GM19372 (cell line): Measurements from ENCODE around the gene RAPH1.
"Not testable (repeated sequence)": the region's sequence is repeated elsewhere in the genome, so short reads cannot be mapped to it uniquely, and the experiment has no call there.

Source experiments
- ATAC-seq: cut with Tn5 transposase; IDR thresholded peaks from one replicate; pipeline ENCODE4 v1.9.1; 2021; ENCODE audit warnings: mild to moderate bottlenecking, low read depth, moderate library complexity; ENCODE audit not compliant: unreplicated experiment

The RAPH1 gene

DNA sequence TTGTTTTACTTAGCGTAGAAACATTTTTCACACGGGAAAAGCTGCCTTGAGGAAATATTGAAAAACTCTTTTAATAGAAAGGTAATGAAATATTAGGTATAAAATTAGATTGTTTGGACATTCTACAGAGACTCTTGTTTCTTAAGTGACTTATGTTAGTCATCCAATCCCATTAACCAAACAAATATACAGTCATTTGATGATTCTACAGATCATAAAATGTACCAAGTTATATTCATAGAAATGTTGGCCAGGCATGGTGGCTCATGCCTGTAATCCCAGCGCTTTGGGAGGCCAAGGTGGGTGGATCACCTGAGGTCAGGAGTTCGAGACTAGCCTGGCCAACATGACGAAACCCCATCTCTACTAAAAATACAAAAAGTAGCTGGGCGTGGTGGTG lies 146.9 kb downstream of the RAPH1 start:
- not testable (repeated sequence) for ATAC-seq

DNA sequence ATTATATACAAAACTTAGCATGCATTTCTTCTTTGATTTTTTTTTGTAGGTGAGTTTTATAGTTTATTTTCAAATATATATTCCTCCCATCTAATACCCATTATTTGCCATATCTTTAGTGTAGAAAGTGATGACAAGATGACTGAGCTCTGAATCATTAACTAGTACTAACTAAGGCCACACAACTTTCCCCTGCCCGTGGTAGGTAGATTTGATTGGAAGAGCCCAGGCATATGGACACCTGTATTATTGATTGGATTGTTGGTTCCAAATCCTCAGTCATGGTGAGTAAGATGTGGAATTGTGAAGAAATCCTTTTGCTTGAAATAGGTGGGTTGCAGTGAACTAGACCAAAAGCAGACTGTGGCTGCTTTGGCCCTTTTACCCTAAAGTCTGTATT lies 152.1 kb downstream of the RAPH1 start:
- ATAC-seq = no peak

DNA sequence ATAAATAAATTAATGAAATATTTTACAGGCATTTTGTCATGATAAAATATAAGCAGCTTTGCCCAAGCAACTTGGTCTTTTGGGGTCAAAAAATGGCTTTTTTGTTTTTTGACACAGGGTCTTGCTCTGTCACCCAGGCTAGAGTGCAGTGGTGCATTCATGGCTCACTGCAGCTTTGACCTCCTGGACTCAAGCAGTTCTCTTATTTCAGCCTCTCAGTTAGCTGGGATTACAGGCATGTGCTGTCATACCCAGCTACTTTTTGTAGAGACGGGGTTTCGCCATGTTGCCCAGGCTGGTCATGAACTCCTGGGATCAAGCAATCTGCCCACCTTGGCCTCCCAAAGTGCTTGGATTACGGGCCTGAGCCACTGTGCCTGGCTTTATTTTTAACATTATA lies 155.9 kb downstream of the RAPH1 start:
- ATAC-seq = no peak

DNA sequence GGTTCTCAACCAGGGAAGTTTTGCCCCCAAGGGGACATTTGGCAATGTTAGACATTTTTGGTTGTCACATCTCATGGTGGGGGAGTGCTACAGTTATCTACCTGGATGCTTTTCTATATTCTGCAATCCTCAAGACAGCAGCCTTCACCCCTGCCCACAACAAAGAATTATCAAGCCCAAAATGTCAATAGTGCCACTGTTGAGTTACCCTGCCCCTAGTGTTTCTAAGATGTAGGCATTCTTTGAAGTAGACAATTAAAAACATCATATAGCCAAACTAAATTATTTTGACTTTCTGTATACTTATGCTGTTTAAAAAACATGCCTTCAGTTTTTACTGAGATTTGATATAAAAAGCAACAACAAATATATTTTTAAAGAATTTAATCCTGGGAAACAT lies 158.9 kb downstream of the RAPH1 start:
- ATAC-seq = no peak

DNA sequence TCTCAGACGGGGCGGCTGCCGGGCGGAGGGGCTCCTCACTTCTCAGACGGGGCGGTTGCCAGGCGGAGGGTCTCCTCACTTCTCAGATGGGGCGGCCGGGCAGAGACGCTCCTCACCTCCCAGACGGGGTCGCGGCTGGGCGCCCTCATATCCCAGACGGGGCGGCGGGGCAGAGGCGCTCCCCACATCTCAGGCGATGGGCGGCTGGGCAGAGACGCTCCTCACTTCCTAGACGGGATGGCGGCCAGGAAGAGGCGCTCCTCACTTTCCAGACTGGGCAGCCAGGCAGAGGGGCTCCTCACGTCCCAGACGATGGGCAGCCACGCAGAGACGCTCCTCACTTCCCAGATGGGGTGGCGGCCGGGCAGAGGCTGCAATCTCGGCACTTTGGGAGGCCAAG lies 162.4 kb downstream of the RAPH1 start:
- ATAC-seq = not testable (repeated sequence)

DNA sequence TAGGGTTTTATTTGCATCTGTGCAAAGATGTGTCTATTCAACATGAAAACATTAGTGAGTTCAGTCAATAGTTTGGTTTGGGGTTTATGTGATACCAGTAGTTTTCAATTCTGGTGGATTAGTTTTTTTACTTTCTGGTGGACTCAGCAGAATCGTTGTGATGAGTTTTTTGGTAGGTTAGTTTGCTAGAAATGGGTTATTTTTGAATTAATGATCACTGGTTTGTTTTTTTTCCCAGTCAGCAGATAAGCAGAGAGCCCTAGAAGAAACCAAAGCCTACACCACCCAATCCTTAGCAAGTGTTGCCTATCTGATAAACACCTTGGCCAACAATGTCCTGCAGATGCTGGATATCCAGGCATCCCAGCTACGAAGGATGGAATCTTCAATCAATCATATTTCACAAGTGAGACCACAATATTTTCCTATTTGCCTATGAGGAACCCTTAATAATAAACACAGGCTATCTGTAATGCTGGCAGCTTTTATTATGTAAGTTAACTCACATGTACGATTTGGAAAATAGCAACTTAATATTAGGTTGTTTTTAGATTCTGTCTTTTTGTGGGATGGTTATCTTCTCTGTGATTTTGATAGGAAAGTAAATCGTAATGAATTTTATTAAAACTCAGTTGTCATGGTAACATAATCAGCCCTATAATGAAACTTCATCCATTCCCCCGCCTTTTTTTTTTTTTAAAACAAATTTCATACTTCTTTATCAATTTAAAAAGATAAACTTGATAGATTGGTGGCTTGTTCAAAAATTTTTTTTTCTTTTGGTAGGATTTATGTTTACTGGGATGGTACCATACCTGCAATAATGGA lies 168.2 kb downstream of the RAPH1 start:
- no peak for ATAC-seq

DNA sequence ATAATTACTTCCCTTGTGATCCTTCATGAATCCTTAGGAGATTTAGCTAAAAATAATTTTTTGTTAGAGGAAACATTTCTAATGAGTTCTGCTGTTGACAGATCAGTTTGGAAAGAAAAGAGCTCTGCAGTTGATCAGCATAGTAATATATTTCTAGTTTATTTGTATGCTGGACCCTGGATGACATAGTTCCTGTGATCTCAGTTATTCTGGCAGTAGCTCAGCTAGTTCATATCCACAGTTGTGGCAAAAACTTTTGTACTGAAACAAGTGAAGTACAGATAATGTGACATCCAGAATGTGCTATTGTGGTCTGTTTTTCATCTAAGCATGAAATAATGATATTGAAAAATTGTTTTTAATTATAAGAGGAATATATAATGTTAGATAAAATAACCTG lies 173.2 kb downstream of the RAPH1 start:
- ATAC-seq = no peak

DNA sequence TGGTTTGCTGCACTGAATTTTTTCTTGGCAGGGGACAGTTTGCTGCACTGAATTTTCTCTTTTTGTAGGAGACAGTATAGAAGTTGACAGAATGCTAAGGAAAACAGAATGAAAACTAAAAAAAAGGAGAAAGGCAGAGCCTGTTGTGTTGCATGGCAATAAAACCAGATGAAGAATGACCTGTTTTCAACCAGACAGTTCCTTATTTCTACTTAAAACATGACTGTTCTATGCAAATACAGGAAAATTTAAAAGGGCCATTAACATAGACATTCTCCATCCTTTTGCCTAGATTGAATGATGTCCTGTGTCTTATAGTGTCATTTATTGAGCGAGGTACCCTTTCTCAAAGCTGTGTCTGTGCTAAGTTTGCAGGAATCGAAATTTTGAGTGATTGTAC lies 173.6 kb downstream of the RAPH1 start:
- no peak for ATAC-seq

DNA sequence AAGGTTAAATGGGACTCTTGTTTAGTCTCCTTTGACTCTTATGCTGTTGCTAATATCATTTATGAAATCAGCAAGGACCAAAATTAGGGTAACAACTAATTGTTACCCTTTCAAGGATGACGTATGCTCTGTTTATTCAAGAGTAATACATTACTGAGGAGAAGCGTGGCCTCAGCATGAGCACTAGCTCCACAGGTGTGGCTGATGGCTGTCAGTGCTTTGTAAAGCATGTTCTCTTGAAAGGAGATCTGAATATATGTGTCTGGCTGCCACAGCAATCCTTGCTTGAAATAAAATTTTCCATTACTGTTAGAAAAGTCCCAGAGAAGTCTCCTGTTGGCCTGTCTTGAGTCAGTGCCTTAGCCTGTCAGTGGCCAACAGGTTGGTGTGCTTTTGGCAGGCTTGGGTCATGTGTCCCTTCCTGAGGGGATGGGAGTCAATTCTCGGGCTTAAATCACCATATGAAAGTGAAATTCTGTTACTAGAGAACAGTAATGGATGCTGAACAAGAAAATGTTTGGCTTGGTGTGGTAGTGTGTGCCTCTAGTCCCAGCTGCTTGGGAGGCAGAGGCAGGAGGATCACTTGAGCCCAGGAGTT lies 174.2 kb downstream of the RAPH1 start:
- no peak for ATAC-seq

DNA sequence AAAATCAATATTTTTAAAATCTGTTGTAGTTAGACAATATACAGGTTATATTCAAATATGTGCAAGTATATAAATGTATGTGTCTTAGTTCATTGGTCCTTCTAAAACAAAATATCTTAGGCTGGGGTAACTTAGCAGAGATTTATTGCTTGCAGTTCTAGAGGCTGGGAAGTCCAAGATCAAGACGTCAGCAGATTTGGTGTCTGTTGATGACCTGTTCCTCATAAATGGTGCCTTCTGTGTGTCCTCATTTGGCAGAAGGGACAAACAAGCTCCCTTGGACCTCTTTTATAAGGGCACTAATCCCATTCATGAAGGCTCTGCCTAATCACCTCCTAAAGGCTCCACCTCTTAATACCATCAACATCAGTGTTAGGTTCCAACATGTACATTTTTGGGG lies 175.7 kb downstream of the RAPH1 start:
- no peak for ATAC-seq

DNA sequence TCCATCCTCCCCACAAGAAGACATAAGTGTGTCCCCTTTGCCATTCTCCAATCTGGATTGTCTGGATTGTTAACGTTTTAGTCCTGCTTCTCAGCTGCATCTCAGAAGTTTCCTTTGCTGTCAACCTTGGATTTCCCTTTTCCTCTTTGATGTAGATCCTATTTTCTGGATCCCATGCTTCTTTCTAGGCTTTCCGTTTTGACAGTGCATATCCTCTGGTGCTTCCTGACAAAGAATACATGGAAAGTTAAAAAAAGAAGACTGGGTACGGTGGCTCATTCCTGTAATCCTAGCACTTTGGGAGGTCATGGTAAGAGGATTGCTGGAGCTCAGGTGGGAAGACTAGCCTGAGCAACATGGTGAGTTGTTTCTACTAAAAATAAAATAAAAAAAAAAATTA lies 180.1 kb downstream of the RAPH1 start:
- no peak for ATAC-seq

DNA sequence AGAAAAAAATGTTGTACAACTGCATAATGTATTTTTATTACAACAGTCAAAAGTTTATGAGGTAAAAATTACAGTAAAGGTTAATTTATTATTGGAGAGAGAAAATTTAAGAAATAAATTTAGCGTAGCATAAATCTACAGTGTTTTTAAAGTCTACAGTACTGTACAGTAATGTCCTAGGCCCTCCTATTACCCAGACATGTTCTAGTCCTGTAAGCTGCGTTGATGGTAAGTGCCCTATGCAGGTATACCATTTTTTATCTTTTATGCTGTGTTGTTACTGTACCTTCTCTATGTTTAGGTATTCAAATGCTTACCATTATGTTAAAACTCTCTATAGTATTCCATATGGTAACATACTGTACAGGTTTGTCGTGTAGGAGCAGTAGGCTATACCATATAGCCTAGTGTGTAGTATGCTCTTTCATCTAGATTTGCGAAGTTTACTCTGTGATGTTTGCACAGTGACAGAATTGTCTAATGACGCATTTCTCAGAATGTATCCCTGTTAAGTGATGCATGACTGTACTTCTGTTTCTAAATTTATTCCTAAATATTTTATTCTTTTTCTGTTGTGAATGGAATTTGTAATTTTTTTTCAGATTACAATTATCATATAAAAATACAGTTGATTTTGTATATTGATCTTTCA lies 182.4 kb downstream of the RAPH1 start:
- no peak for ATAC-seq

DNA sequence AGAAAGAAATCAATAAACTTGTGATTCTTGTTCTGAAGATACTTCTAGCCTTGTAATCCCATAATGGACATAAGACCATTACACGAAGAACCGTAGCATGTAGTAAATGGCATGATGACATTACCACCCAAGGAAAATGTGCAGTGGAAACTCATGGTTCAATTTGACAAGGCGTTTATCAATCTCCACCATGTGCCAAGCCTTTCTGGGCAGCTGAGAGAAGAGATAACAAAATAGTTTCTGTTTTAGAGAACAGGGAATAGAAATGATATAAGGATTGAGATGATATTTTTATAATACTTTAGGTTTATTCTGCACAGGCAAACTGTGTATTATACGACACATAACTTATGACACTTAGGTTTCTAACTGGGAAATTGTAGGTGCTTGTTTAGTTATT lies 187.7 kb downstream of the RAPH1 start:
- ATAC-seq = no peak

DNA sequence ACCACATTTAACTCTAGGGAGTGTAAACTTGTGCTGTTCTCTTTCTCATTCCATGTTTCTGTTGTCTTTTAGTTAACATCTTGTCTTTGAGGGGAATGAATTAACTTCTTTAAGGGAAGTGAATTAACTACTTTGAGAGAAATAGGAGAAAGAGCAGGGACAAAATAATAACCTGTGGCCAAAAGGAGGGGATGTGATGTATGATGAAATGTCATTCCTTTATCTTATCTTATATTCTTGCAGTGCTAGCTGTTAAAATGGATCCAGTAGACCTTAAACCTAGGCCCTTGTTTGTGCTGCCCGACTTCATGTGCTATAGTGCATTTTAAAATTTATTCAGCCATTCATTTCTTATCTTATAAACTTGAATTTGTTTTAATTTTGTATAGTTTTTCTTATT lies 188.5 kb downstream of the RAPH1 start:
- no peak for ATAC-seq

DNA sequence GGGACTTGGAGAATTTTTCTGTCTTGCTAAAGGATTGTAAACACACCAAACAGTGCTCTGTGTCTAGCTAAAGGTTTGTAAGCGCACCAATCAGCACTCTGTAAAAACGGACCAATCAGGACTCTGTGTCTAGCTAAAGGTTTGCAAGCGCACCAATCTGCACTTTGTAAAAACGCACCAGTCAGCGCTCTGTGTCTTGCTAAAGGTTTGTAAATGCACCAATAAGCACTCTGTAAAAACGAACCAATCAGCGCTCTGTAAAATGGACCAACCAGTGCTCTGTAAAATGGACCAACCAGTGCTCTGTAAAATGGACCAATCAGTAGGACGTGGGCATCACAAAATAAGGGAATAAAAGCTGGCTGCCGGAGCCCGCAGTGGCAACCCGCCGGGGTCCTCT lies 190.4 kb downstream of the RAPH1 start:
- ATAC-seq = no peak
